Activated T-helper 17 cell treated with anti-CD3 and anti-CD28 coated beads, Interleukin-2, amount 50 U/mL, for 72 hours (primary cell): ENCODE results near the gene NELFB. TPM values are rescaled to one million over a fixed set of nuclear protein-coding genes. Genes with fewer than 3 reads are reported as not detected.

Experiments used
- ATAC-seq: fragments of 150-1000 bp; cut with Tn5 transposase; replicated peaks from 2 replicates; pipeline ENCODE4 v1.10.0; 2021; ENCODE audit warnings: mild to moderate bottlenecking, moderate library complexity
- H3K27ac Mint-ChIP-seq: one replicate; pipeline ENCODE4 v1.8.0; 2022; ENCODE audit warnings: mixed read lengths
- H3K27me3 Mint-ChIP-seq: one replicate; pipeline ENCODE4 v1.8.0; 2022; ENCODE audit warnings: mixed read lengths
- H3K36me3 Mint-ChIP-seq: one replicate; pipeline ENCODE4 v1.8.0; 2022; ENCODE audit warnings: low read depth, mild to moderate bottlenecking, mixed read lengths
- H3K4me1 Mint-ChIP-seq: one replicate; pipeline ENCODE4 v1.8.0; 2022; ENCODE audit warnings: mixed read lengths
- H3K4me3 Mint-ChIP-seq: one replicate; pipeline ENCODE4 v1.8.0; 2022; ENCODE audit warnings: mild to moderate bottlenecking, mixed read lengths
- H3K9me3 Mint-ChIP-seq: one replicate; pipeline ENCODE4 v1.8.0; 2022; ENCODE audit warnings: mixed read lengths
- total RNA-seq, 2 donors: library from RNA; stranded (reverse); gene quantifications; one replicate each; pipeline ENCODE4 v1.2.3, GENCODE V29; 2022

NELFB gene
- 10 to 100 TPM; 43.6 to 78.0 TPM for total RNA-seq

DNA sequence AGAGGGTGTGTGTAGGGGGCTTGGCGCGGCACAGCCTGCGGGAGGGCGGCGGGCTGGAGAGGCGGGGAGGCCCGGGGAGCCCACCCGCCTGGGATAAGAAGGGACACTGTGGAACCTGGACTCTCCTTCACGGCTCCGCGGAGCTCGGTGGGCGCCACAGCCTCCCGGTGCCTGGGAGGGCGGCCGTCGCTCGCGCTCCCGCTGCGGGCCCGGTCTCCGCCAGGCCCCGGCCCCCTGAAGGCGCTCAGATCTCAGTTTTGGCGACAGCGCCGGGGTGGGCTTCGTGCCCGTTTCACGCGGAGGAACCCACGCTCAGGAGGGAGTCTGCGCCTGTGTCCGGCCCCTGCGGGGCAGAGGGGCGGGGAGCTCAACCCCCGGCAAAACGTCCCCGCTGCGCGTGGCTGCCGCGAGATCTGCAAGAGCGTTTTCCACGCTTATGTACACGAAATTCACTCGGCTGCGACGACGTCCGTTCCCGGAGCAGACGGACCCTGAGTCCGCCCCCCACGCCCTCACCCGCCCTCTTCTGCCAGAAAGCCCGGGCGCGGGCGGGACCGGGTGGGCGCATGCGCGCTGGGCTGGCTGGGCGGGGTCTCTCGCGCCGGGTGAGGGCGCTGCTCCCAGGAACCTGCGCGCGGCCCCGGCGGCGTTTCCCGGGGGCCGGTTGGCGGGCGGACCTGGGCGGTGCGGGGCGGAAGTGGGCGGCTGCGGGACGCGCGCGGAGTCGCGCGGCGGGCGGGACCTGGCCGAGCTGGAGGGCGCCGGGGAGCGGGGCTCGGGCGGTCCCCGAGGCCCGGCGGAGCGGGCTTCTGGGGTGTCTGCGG lies at the start of gene NELFB:
Gene NELFB (plus strand): TSS at position 704 of the 824 bp plus-strand sequence.
- H3K36me3 Mint-ChIP-seq = peaks cover 40% of the 10 kb centered on the region
- H3K9me3 Mint-ChIP-seq = no peaks in the 10 kb centered on the region
- peaks cover 4% of the 10 kb centered on the region for H3K4me1 Mint-ChIP-seq
- ATAC-seq = peak; percentile 89
- H3K27me3 Mint-ChIP-seq = no peaks in the 10 kb centered on the region
- H3K27ac Mint-ChIP-seq = peak within 1 kb of the TSS; percentile 76
- peak within 1 kb of the TSS; percentile 85 for H3K4me3 Mint-ChIP-seq

GRCh38 chr9:137206602-137207001 lies 48.5 kb upstream of the NELFB start:
- H3K36me3 Mint-ChIP-seq = peaks cover 31% of the 10 kb centered on the region
- peaks cover 15% of the 10 kb centered on the region for H3K4me1 Mint-ChIP-seq
- no peaks in the 10 kb centered on the region for H3K9me3 Mint-ChIP-seq
- H3K27me3 Mint-ChIP-seq = no peaks in the 10 kb centered on the region
- ATAC-seq = no peak
- H3K27ac Mint-ChIP-seq = peak overlapping the region; percentile 88
- H3K4me3 Mint-ChIP-seq = peak overlapping the region; percentile 90

GRCh38 chr9:137211532-137211931 lies 43.6 kb upstream of the NELFB start:
- H3K27me3 Mint-ChIP-seq = no peaks in the 10 kb centered on the region
- ATAC-seq = no peak
- no peaks in the 10 kb centered on the region for H3K9me3 Mint-ChIP-seq
- H3K27ac Mint-ChIP-seq = peak overlapping the region; percentile 60
- H3K36me3 Mint-ChIP-seq = peaks cover 28% of the 10 kb centered on the region
- H3K4me1 Mint-ChIP-seq = peaks cover 12% of the 10 kb centered on the region
- no peak overlapping the region for H3K4me3 Mint-ChIP-seq

- no peaks in the 10 kb centered on the region for H3K9me3 Mint-ChIP-seq
- H3K4me1 Mint-ChIP-seq = peaks cover 2% of the 10 kb centered on the region
- H3K36me3 Mint-ChIP-seq = peaks cover 18% of the 10 kb centered on the region
- no peak overlapping the region for H3K4me3 Mint-ChIP-seq
- ATAC-seq = no peak
- H3K27me3 Mint-ChIP-seq = no peaks in the 10 kb centered on the region
- no peak overlapping the region for H3K27ac Mint-ChIP-seq
Measured at GRCh38 chr9:137212520-137212919, 42.6 kb upstream of the NELFB start.

DNA sequence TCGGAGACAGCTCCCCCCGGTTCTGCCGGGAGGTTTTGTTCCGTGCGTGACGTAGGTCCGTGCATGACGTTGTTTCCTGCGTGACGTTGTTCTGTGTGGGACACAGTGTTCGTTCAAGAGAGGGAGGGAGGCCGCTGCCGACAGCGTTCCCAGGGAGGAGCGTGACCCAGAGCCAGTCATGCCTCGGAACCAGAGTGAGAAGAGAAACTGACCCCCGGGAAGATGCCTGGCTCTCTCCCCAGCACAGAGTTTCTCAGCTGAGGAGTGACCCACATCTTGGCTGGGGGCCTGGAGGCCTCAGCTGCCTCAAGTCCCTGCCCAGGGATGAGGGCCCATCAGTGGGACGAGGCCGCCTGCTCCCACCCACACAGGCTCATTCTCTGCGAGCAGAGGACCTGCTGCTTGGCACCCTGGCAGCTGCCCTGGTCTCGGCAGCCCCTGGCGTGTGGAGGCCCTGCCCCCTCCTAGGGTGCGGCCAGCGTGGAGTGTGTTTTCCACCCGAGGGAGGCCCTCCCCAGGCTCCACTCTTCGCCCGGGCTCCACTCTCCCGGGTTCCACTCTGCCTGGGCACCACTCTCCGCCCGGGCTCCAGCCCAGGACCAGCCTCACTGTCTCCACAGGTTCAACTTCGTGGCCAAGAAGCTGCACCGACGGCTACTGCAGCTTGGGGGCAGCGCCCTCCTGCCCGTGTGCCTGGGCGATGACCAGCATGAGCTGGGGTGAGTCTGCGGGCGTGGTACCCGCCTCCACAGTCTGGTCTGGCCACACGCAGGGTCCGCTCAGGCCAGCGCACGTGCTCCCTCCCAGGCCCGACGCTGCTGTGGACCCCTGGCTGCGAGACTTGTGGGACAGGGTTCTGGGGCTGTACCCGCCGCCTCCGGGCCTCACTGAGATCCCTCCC lies 41.7 kb upstream of the NELFB start:
- no peak overlapping the region for H3K27ac Mint-ChIP-seq
- no peaks in the 10 kb centered on the region for H3K27me3 Mint-ChIP-seq
- ATAC-seq = no peak
- peaks cover 11% of the 10 kb centered on the region for H3K36me3 Mint-ChIP-seq
- no peaks in the 10 kb centered on the region for H3K4me1 Mint-ChIP-seq
- H3K9me3 Mint-ChIP-seq = no peaks in the 10 kb centered on the region
- H3K4me3 Mint-ChIP-seq = no peak overlapping the region

- Mint-ChIP-seq H3K27me3 (no peaks in the 10 kb centered on the region), H3K27ac (no peak overlapping the region), H3K4me1 (no peaks in the 10 kb centered on the region), H3K9me3 (no peaks in the 10 kb centered on the region), H3K36me3 (no peaks in the 10 kb centered on the region), H3K4me3 (no peak overlapping the region)
- no peak for ATAC-seq
Measured at GRCh38 chr9:137214620-137215019, 40.5 kb upstream of the NELFB start.

- Mint-ChIP-seq H3K36me3 (no peaks in the 10 kb centered on the region), H3K4me1 (no peaks in the 10 kb centered on the region), H3K27ac (no peak overlapping the region), H3K27me3 (no peaks in the 10 kb centered on the region), H3K4me3 (no peak overlapping the region), H3K9me3 (no peaks in the 10 kb centered on the region)
- ATAC-seq = no peak
Measured at GRCh38 chr9:137215196-137215986, 39.7 kb upstream of the NELFB start.

DNA sequence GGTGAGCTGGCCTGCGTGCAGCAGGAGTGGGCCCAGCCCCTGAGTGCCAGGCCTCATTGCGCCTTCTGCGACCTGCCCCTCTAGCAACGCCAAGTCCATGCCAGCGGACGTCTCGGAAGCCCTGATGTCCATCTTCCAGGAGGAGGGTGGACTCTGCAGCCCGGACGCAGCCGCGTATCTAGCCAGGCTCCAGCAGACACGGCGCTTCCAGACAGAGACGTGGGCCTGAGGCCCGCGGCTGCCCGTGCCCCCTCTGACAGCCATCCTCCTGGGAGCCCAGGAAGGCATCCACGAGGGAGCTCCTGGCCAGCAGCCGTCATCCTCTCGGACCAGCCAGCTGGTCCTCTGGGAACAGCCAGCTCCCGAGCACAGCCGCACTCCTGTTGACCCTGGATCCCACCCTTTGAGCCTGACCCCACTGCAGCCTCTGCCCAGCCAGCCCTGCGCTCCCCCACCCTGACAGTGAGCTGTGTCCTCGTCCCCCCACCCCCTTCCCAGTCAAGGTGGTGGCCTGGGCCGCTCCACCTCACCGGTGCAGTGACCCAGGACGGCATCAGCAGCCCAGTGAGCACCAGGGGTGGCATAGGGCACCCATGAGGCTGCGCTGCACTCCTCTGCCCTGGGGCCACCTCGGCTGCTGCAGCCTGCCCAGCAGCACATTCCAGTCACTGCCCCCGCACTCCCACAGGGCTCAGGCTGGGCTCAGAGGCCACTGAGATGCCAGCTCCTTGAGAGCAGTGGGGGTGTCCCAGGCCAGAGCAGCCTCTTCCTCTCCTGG lies 38.8 kb upstream of the NELFB start:
- ATAC-seq = no peak
- H3K27me3 Mint-ChIP-seq = no peaks in the 10 kb centered on the region
- H3K4me3 Mint-ChIP-seq = no peak overlapping the region
- H3K27ac Mint-ChIP-seq = no peak overlapping the region
- H3K4me1 Mint-ChIP-seq = no peaks in the 10 kb centered on the region
- no peaks in the 10 kb centered on the region for H3K36me3 Mint-ChIP-seq
- H3K9me3 Mint-ChIP-seq = no peaks in the 10 kb centered on the region

DNA sequence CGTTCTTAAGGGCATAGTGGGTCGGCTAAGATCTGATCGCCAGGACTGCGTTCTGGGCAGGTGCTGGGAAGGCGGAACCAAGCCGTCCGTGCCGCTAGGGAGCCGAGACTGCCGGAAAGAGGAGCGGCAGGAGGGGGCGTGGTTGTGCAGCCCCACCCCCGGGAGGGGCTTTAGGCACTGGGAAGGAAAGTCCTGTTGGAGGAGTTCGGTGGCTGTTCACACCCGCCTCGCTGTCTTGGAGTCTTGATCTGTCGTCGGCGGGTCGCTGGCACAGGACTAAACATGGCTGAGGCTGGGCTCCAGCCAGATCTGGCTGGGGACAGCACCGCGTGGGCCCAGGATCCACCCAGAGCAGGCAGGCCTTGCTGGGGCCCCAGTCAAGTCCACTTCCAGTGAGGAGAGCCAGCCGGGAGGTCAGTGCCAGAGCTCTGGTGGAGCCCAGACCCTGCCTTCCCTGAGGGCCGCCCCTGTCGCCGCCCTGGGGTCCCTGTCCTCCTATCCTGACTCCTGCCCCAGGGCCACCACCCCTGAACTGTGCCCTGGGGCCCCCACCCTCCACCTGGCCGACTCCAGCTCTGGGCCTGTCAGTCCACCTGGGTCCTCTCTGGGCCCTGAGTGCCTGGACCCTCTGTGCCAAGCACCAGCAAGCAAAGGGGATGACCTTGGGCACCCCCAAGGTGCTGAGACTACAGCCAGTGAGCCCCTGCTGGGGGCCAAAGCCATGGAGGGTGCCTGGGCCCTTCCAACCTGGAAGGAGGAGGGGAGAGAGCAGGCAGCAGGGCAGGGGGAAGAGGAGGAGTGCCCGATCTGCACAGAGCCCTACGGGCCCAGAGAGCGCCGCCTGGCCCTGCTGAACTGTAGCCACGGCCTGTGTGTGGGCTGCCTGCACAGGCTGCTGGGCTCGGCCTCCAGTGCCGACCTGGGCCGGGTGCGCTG lies 37.6 kb upstream of the NELFB start:
- ATAC-seq = no peak

GRCh38 chr9:137218212-137218753 lies 36.8 kb upstream of the NELFB start:
- no peak for ATAC-seq
- Mint-ChIP-seq H3K4me1 (no peaks in the 10 kb centered on the region), H3K27me3 (no peaks in the 10 kb centered on the region), H3K36me3 (no peaks in the 10 kb centered on the region), H3K27ac (no peak overlapping the region), H3K9me3 (no peaks in the 10 kb centered on the region), H3K4me3 (no peak overlapping the region)

More for the DNA sequence above, 37.6 kb upstream of the NELFB start:
- Mint-ChIP-seq H3K27me3 (no peaks in the 10 kb centered on the region), H3K9me3 (no peaks in the 10 kb centered on the region), H3K36me3 (no peaks in the 10 kb centered on the region), H3K27ac (no peak overlapping the region), H3K4me3 (no peak overlapping the region), H3K4me1 (no peaks in the 10 kb centered on the region)

DNA sequence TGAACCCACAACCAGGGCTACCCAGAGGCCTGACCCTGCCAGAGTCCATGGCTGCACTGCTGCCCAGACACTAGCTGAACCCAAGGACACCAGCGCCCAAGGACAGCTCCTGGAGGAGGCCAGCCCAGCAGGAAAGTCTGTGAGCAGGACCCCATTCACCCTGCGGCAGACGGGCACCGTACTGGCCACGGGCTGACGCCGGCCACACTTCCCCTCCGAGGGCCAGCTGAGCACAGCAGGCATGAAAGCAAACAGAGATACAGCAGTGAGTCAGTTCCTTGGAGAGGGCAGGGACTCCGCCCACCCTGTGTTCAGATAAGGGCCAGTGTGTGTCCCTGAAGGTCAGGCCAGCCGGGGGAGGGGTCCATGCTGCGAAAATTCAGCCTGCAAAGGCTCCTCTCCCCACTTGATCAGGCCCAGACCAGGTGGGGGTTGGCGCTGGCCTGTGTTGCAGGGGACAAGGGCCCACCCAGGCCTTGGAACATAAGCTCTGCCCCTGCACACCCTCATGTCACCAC lies 36.3 kb upstream of the NELFB start:
- H3K27me3 Mint-ChIP-seq = no peaks in the 10 kb centered on the region
- ATAC-seq = no peak
- no peaks in the 10 kb centered on the region for H3K9me3 Mint-ChIP-seq
- H3K36me3 Mint-ChIP-seq = no peaks in the 10 kb centered on the region
- no peak overlapping the region for H3K4me3 Mint-ChIP-seq
- H3K27ac Mint-ChIP-seq = no peak overlapping the region
- H3K4me1 Mint-ChIP-seq = no peaks in the 10 kb centered on the region

DNA sequence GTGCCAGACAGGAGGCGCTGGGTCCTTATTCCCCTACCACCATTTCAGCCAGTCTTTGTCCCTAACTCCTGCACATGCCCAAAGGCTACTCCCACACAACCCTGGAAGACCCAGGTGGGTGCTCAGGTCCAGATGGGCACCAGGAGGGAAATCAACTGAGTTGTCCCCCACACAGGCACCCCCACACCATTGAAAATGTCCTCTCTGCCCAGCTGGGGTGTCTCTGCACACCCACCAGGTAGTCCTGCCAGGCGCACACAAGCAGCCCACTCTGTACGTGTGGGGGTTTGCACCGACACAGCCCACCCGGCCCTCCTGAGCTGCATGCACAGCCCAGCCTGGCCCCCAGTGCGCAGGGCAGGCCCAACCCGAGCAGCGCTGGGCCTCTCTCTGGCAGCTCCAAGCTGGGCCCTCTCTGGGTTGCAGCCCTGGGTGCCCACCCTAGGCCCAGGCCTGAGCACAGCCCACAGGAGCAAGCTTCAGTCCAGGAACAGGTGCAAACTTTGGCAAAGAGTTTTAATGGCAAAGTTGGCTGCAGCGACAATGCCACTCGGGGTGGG lies 35.3 kb upstream of the NELFB start:
- no peak for ATAC-seq
- Mint-ChIP-seq H3K4me1 (no peaks in the 10 kb centered on the region), H3K36me3 (no peaks in the 10 kb centered on the region), H3K27me3 (no peaks in the 10 kb centered on the region), H3K27ac (no peak overlapping the region), H3K4me3 (no peak overlapping the region), H3K9me3 (no peaks in the 10 kb centered on the region)
